NK-92 (cell line): ENCODE results near the gene ADCYAP1R1.

ENCODE experiments used
- DNase-seq: peaks from one replicate; lab custom pipeline; 2025; ENCODE audit not compliant: unreplicated experiment; lab: John Stamatoyannopoulos, UW

ADCYAP1R1 gene

GRCh38 chr7:31051598-31052486 lies at the start of gene ADCYAP1R1:
Gene ADCYAP1R1, plus strand, starts transcription at chr7:31052308. Its CDS starts 10,957 bp downstream, at chr7:31063265.
- DNase-seq, result no peak

DNA sequence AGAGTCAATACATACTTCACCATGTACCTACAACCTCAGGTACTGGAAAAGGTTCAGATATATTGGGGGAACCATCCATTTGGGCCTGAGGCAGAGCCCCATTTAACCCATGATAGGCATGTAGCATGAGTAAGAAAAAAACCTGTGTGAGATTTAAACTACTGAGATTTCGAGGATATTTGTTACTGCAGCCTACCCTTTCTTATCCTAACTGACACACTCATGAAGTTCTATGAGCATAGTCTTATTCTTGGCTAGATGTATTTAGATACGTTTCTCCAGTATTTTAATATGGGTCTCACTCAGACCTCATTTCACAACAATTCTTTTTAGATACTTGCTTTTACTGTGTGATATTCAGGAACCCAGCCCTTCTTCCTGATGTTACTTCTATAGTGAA lies 49.0 kb upstream of the ADCYAP1R1 start:
- no peak for DNase-seq

- no peak for DNase-seq
Observed at GRCh38 chr7:31003721-31004120, 48.4 kb upstream of the ADCYAP1R1 start.

- no peak for DNase-seq
Observed at GRCh38 chr7:31004393-31004792, 47.7 kb upstream of the ADCYAP1R1 start.

DNA sequence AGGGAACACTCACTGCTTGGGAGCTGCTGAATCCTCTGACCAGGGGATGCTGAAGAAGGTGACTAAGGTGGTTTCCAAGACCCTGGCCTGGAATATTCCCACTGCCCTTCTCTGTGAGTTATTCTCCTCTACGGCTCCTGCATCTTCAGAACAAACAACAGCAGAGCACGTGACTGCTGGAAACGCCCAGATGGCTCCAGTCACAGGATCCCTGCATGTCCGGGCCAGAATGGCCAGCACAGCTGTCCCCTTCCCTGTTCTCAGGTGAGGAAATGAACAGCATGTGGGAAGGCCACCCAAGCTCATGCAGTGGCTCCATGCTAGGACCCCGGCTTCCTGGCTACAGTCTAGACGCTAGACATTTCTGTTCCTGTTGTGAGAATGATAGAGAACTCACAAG lies 45.3 kb upstream of the ADCYAP1R1 start:
- DNase-seq, result no peak

DNA sequence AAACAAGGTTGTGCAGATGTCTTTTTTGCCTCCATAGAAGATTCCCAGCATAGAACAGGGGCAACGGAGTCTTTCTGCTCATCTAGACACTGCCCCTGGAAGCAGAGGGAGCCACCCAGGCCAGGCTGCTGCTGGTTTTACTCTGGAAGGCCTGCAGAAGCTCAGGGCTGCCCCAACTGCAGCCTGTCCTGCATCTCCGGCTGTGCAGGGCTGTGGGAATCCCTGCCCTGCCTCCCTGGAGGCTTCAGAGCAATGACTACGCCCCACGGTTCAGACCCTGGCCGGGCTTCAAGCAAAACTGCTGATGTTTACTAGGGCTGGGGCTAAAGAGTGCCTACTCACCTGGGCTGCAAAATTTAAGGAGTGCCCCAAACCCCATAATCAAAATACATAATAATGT lies 44.5 kb upstream of the ADCYAP1R1 start:
- DNase-seq, result no peak

GRCh38 chr7:31014826-31015225 lies 37.3 kb upstream of the ADCYAP1R1 start:
- DNase-seq, result no peak

DNA sequence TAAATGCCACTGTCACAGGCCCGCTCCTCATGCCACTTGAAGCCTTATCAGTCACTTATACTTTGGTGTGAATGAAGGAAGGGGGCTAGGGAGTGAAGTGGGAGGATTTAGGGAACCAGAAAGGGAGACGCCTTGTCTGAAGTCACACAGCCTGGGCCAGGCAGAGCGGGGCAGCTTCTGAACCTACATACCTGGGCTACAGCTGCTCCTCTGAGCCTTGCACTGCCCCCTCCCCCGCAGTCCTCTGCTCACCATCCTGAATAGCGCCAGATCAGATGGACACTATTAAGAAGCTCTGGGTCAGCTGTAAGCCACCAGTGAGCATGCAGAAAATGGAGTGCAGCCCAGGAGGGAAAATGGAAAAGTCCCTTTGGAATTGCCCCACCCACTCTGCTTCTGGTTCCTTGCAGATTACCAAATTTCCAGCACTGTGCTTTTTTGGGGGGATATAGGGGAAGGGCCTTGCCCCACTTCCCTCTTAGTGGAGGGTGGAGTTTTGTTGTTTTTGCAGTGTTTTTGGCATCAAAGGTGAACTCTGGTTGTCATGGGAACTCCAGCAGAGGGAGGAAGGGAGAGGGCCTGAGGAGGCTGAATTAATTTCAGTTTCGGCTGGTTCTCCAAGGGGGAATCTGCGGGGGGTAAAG lies 35.0 kb upstream of the ADCYAP1R1 start:
- no peak for DNase-seq

- DNase-seq, result no peak
Observed at GRCh38 chr7:31017721-31018120, 34.4 kb upstream of the ADCYAP1R1 start.

GRCh38 chr7:31019509-31019908 lies 32.6 kb upstream of the ADCYAP1R1 start:
- no peak for DNase-seq

GRCh38 chr7:31020161-31020560 lies 31.9 kb upstream of the ADCYAP1R1 start:
- no peak for DNase-seq

DNA sequence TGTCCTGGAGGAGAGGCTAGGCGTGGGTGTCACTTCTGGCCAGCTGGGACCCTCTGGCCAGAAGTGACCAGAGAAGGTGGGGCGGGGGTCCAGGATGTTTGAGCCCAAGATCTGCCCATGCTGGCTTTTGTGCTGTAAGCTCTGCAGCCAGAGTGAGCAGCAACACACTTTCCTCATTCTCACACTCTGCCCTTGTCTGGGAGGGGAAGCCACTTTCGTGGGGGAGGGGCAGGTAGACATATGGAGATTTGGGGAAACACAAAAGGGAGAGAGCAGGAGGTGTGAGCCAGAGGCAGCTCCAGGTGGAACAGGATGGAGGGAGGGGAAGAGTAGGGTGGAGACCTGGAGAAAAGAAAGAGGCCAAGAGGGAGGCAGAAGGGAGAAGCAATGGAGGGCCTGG lies 31.5 kb upstream of the ADCYAP1R1 start:
- no peak for DNase-seq

- no peak for DNase-seq
Observed at GRCh38 chr7:31022117-31022516, 30.0 kb upstream of the ADCYAP1R1 start.

DNA sequence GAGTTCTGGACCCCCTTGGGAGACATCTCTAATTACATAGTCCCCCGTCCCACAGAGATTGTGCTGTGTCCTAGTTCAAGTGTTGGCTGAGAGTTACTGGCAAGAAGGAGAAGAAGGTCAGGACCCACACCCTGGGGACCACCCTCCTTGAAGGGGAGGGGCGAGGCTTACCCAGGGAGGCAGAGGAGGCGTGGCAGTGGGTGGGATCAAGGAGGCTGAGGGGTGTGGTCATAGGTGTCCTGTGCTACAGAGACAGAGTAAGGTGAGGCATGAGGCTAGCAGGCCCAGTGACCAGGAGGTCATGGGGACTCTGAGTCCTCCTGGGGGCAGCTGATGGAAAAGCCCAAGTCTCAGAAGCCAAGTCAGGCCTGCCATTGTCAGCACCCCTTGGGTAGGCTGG lies 29.4 kb upstream of the ADCYAP1R1 start:
- no peak for DNase-seq

DNA sequence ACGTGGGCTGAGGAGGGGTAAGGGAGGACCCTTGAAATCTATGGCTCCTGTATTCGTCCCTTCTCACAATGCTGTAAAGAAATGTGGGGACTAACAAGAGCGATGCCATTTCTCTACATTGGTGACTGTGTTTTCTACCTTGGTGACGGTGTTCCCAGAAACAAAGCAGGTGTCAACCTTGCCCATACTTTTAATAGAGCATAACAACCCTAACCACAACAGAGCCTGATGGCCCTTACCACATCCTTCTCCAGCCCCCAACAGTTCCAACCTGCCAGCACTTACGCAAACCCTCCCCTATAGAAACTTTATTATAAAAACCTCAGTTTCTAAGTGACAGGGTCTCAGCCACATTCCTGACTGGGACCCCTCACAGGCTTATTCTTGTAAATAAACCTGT lies 28.2 kb upstream of the ADCYAP1R1 start:
- DNase-seq, result no peak

- no peak for DNase-seq
Observed at GRCh38 chr7:31027161-31027965, 24.7 kb upstream of the ADCYAP1R1 start.

DNA sequence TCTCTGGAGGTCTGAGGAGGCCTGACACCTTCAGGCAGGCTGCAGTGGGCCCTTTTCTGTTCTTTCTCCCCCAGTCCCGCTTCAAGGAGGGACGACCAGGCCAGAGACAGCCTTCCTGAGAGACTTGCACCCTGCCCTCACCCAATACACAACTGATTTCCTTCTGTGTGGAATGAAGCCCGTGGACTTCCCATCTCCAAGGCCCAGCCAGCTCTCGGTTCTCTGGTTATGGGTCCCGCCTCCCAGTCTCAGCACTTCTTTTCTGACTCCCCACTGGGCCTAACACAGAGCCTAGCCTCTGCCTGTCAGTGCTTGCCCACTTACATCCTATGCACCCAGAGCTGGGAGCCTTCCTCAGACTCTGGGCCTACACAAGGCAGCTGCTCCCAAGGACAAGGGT lies 24.1 kb upstream of the ADCYAP1R1 start:
- DNase-seq, result no peak

DNA sequence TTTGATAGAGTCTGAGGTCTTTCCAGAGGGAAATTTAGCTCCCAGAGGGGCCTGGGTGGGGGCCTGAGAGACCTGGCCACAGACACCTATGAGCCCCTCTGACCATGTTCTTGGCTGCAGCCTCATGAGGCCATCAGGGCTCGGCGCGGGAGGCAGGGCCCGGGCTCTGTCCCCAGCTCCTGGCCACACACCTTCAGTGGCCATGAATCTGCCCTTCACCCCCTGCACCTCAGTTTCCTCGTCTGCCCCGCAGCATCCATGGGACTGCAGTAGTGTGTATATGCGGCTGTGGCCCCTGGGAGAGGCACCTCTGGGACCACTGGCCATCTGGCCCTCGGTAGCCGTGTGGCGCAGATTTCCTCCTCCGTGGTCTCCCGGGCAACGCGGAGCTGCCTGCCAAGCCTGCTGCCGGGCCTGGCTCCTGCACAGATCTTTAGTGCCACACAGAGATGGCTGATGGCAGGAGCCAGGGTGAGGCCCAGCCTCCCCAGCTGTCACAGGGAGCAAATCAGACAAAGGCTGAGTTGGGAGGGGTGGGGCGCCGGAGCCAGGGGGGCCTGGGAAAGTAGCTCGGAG lies 23.6 kb upstream of the ADCYAP1R1 start:
- no peak for DNase-seq

DNA sequence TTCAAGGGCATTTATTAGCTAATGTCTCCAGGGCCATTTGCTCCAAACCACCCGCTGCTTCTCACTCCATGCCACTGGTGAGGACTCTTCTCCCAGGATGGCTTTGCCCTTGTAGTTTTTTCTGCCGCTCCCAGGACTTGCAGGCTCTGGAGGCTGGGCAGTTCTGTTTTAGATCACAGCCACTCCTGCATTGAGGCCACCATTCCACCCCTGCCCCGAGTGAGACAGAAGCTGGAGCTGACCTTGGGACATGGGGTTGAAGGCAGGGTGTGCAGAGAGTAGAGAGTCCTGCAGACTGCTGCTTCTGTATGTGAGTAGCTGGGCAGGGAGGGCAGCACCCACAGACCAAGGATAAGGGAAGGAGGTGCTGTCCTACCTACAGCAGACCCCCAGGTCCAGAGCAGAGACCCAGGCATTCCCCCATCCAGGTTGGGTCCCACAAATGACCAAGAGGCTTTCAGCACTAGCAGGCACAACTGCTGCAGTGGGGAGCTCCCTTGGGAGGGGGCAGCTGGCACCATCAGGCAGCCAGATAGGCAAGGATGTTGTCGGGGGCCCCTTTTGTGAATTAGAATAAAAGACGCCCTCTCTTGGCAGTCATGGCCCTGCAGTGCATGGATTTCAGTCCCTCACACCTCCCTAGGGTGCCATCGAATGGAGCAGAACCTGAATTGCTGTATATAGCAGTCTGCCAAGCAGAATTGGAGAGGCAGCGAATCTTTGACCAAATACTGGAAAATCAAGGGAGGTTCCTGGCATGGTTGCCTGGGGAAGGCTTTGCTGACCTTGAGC lies 22.7 kb upstream of the ADCYAP1R1 start:
- DNase-seq, result no peak

DNA sequence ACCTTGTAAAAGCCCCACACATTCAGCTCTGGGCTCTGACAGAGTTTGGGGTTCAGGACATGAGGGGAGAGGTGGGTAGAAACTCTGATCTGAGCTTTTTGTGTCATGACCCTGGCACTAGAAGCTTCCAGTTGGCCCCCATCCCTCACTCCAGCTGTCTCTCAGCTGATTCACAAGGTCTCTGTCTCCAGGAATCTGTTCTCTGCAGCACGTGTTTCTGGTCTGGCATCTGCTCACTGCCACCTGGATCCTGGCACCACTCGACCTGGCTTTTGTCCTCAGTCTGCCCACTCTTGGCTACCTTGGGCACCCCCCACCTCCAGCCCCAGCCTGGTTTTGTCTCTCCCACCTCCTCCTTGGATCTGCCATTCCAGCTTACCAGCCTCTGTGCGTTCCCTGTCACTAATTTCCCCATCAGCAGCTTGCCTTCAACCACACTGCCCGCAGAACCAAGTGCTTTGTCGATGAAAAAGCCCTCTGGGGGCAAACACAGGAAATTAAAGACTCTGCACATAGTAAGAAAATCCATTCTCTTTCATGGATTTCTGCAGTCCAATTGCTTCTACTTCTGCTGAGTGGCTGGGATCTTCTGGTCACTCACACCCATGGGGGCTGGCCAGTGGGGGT lies 18.3 kb upstream of the ADCYAP1R1 start:
- DNase-seq, result no peak
